ENCODE data around the gene MDGA2.
"Not testable (repeated sequence)": the region's sequence is repeated elsewhere in the genome, so short reads cannot be mapped to it uniquely, and the experiment has no call there.

Gene MDGA2

GRCh38 chr14:46964378-46964777 lies 711.0 kb downstream of the MDGA2 start:
- no peaks in the 10 kb centered on the region for H3K36me3 ChIP-seq (ENCODE audit: control insufficient read depth, insufficient read depth, low read length)
- no peaks in the 10 kb centered on the region for H3K27me3 ChIP-seq (ENCODE audit: control insufficient read depth, insufficient read depth, low read length)
- no peak overlapping the region for H3K4me3 ChIP-seq (ENCODE audit: low read length)
- H3K4me1 ChIP-seq (ENCODE audit: control insufficient read depth, insufficient read depth, low read length) = no peaks in the 10 kb centered on the region
- no peaks in the 10 kb centered on the region for H3K9me3 ChIP-seq (ENCODE audit: control insufficient read depth, low read length)
- H3K9ac ChIP-seq (ENCODE audit: low read length) = no peak overlapping the region

- Histone ChIP-seq H3K27me3 (ENCODE audit: control insufficient read depth, insufficient read depth, low read length) (no peaks in the 10 kb centered on the region), H3K36me3 (ENCODE audit: control insufficient read depth, insufficient read depth, low read length) (no peaks in the 10 kb centered on the region), H3K9ac (ENCODE audit: low read length) (no peak overlapping the region), H3K9me3 (ENCODE audit: control insufficient read depth, low read length) (no peaks in the 10 kb centered on the region), H3K4me3 (ENCODE audit: low read length) (no peak overlapping the region), H3K4me1 (ENCODE audit: control insufficient read depth, insufficient read depth, low read length) (no peaks in the 10 kb centered on the region)
These were observed 724.3 kb downstream of the MDGA2 start for GRCh38 chr14:46951103-46951502.

GRCh38 chr14:46940611-46941010 lies 734.8 kb downstream of the MDGA2 start:
- H3K9me3 ChIP-seq (ENCODE audit: control insufficient read depth, low read length) = no peaks in the 10 kb centered on the region
- no peak overlapping the region for H3K4me3 ChIP-seq (ENCODE audit: low read length)
- H3K4me1 ChIP-seq (ENCODE audit: control insufficient read depth, insufficient read depth, low read length) = no peaks in the 10 kb centered on the region
- no peaks in the 10 kb centered on the region for H3K27me3 ChIP-seq (ENCODE audit: control insufficient read depth, insufficient read depth, low read length)
- no peaks in the 10 kb centered on the region for H3K36me3 ChIP-seq (ENCODE audit: control insufficient read depth, insufficient read depth, low read length)
- H3K9ac ChIP-seq (ENCODE audit: low read length) = no peak overlapping the region

GRCh38 chr14:46920542-46920941 lies 754.9 kb downstream of the MDGA2 start:
- Histone ChIP-seq H3K27me3 (ENCODE audit: control insufficient read depth, insufficient read depth, low read length) (no peaks in the 10 kb centered on the region), H3K36me3 (ENCODE audit: control insufficient read depth, insufficient read depth, low read length) (no peaks in the 10 kb centered on the region), H3K4me3 (ENCODE audit: low read length) (no peak overlapping the region), H3K4me1 (ENCODE audit: control insufficient read depth, insufficient read depth, low read length) (no peaks in the 10 kb centered on the region), H3K9me3 (ENCODE audit: control insufficient read depth, low read length) (no peaks in the 10 kb centered on the region), H3K9ac (ENCODE audit: low read length) (no peak overlapping the region)

GRCh38 chr14:46915539-46915938 lies 759.9 kb downstream of the MDGA2 start:
- not testable (repeated sequence) for H3K9ac ChIP-seq (ENCODE audit: low read length); H3K27me3 ChIP-seq (ENCODE audit: control insufficient read depth, insufficient read depth, low read length); H3K36me3 ChIP-seq (ENCODE audit: control insufficient read depth, insufficient read depth, low read length); H3K4me1 ChIP-seq (ENCODE audit: control insufficient read depth, insufficient read depth, low read length); H3K4me3 ChIP-seq (ENCODE audit: low read length); H3K9me3 ChIP-seq (ENCODE audit: control insufficient read depth, low read length)

GRCh38 chr14:46902837-46903236 lies 772.6 kb downstream of the MDGA2 start:
- Histone ChIP-seq H3K36me3 (ENCODE audit: control insufficient read depth, insufficient read depth, low read length) (no peaks in the 10 kb centered on the region), H3K9ac (ENCODE audit: low read length) (no peak overlapping the region), H3K27me3 (ENCODE audit: control insufficient read depth, insufficient read depth, low read length) (no peaks in the 10 kb centered on the region), H3K9me3 (ENCODE audit: control insufficient read depth, low read length) (no peaks in the 10 kb centered on the region), H3K4me1 (ENCODE audit: control insufficient read depth, insufficient read depth, low read length) (no peaks in the 10 kb centered on the region), H3K4me3 (ENCODE audit: low read length) (no peak overlapping the region)

- Histone ChIP-seq H3K9ac (ENCODE audit: low read length) (no peak overlapping the region), H3K9me3 (ENCODE audit: control insufficient read depth, low read length) (no peaks in the 10 kb centered on the region), H3K4me1 (ENCODE audit: control insufficient read depth, insufficient read depth, low read length) (no peaks in the 10 kb centered on the region), H3K4me3 (ENCODE audit: low read length) (no peak overlapping the region), H3K27me3 (ENCODE audit: control insufficient read depth, insufficient read depth, low read length) (no peaks in the 10 kb centered on the region), H3K36me3 (ENCODE audit: control insufficient read depth, insufficient read depth, low read length) (no peaks in the 10 kb centered on the region)
These were observed 780.9 kb downstream of the MDGA2 start for GRCh38 chr14:46894476-46894875.

- no peaks in the 10 kb centered on the region for H3K9me3 ChIP-seq (ENCODE audit: control insufficient read depth, low read length)
- H3K9ac ChIP-seq (ENCODE audit: low read length) = no peak overlapping the region
- no peaks in the 10 kb centered on the region for H3K27me3 ChIP-seq (ENCODE audit: control insufficient read depth, insufficient read depth, low read length)
- no peak overlapping the region for H3K4me3 ChIP-seq (ENCODE audit: low read length)
- no peaks in the 10 kb centered on the region for H3K36me3 ChIP-seq (ENCODE audit: control insufficient read depth, insufficient read depth, low read length)
- H3K4me1 ChIP-seq (ENCODE audit: control insufficient read depth, insufficient read depth, low read length) = no peaks in the 10 kb centered on the region
These were observed 788.3 kb downstream of the MDGA2 start for GRCh38 chr14:46887144-46887543.

GRCh38 chr14:46885566-46885965 lies 789.8 kb downstream of the MDGA2 start:
- no peak overlapping the region for H3K9ac ChIP-seq (ENCODE audit: low read length)
- no peaks in the 10 kb centered on the region for H3K4me1 ChIP-seq (ENCODE audit: control insufficient read depth, insufficient read depth, low read length)

GRCh38 chr14:46861753-46862152 lies 813.7 kb downstream of the MDGA2 start:
- Histone ChIP-seq H3K4me3 (ENCODE audit: low read length) (no peak overlapping the region), H3K9ac (ENCODE audit: low read length) (no peak overlapping the region), H3K27me3 (ENCODE audit: control insufficient read depth, insufficient read depth, low read length) (no peaks in the 10 kb centered on the region), H3K36me3 (ENCODE audit: control insufficient read depth, insufficient read depth, low read length) (no peaks in the 10 kb centered on the region), H3K4me1 (ENCODE audit: control insufficient read depth, insufficient read depth, low read length) (no peaks in the 10 kb centered on the region), H3K9me3 (ENCODE audit: control insufficient read depth, low read length) (no peaks in the 10 kb centered on the region)

More at GRCh38 chr14:46885566-46885965, 789.8 kb downstream of the MDGA2 start:
- H3K4me3 ChIP-seq (ENCODE audit: low read length) = no peak overlapping the region
- no peaks in the 10 kb centered on the region for H3K36me3 ChIP-seq (ENCODE audit: control insufficient read depth, insufficient read depth, low read length)
- H3K9me3 ChIP-seq (ENCODE audit: control insufficient read depth, low read length) = no peaks in the 10 kb centered on the region
- no peaks in the 10 kb centered on the region for H3K27me3 ChIP-seq (ENCODE audit: control insufficient read depth, insufficient read depth, low read length)

- no peak overlapping the region for H3K4me3 ChIP-seq (ENCODE audit: low read length)
These were observed 834.3 kb downstream of the MDGA2 start for GRCh38 chr14:46840944-46841720.

GRCh38 chr14:46820291-46820690 lies 855.1 kb downstream of the MDGA2 start:
- Histone ChIP-seq H3K36me3 (ENCODE audit: control insufficient read depth, insufficient read depth, low read length) (no peaks in the 10 kb centered on the region), H3K4me1 (ENCODE audit: control insufficient read depth, insufficient read depth, low read length) (no peaks in the 10 kb centered on the region), H3K27me3 (ENCODE audit: control insufficient read depth, insufficient read depth, low read length) (no peaks in the 10 kb centered on the region), H3K4me3 (ENCODE audit: low read length) (no peak overlapping the region), H3K9ac (ENCODE audit: low read length) (no peak overlapping the region), H3K9me3 (ENCODE audit: control insufficient read depth, low read length) (no peaks in the 10 kb centered on the region)

More at GRCh38 chr14:46840944-46841720, 834.3 kb downstream of the MDGA2 start:
- Histone ChIP-seq H3K27me3 (ENCODE audit: control insufficient read depth, insufficient read depth, low read length) (no peaks in the 10 kb centered on the region), H3K9me3 (ENCODE audit: control insufficient read depth, low read length) (no peaks in the 10 kb centered on the region), H3K36me3 (ENCODE audit: control insufficient read depth, insufficient read depth, low read length) (no peaks in the 10 kb centered on the region), H3K4me1 (ENCODE audit: control insufficient read depth, insufficient read depth, low read length) (no peaks in the 10 kb centered on the region), H3K9ac (ENCODE audit: low read length) (no peak overlapping the region)

- Histone ChIP-seq H3K27me3 (ENCODE audit: control insufficient read depth, insufficient read depth, low read length) (no peaks in the 10 kb centered on the region), H3K4me3 (ENCODE audit: low read length) (no peak overlapping the region), H3K9me3 (ENCODE audit: control insufficient read depth, low read length) (no peaks in the 10 kb centered on the region), H3K4me1 (ENCODE audit: control insufficient read depth, insufficient read depth, low read length) (no peaks in the 10 kb centered on the region), H3K36me3 (ENCODE audit: control insufficient read depth, insufficient read depth, low read length) (no peaks in the 10 kb centered on the region), H3K9ac (ENCODE audit: low read length) (no peak overlapping the region)
These were observed 856.3 kb downstream of the MDGA2 start for GRCh38 chr14:46819117-46819516.

Data from mucosa of stomach (tissue), 1 donor.